T-helper 2 cell treated with Interferon-gamma antibody and Interleukin-4, amounts not matched to agents 5 μg/mL and 100 μg/mL, for 36 hours (primary cell): ENCODE results near the gene ARSI.

Experiments
- DNase-seq: peaks from one replicate; pipeline ENCODE4 v3.0.0; 2021; ENCODE audit warnings: low spot score
- H3K27ac Mint-ChIP-seq: one replicate; pipeline ENCODE4 v1.8.0; 2021; ENCODE audit warnings: mild to moderate bottlenecking, mixed read lengths
- H3K27me3 Mint-ChIP-seq: one replicate; pipeline ENCODE4 v1.8.0; 2021; ENCODE audit warnings: low read depth, mixed read lengths
- H3K36me3 Mint-ChIP-seq: one replicate; pipeline ENCODE4 v1.8.0; 2021; ENCODE audit warnings: low read depth, mixed read lengths
- H3K4me1 Mint-ChIP-seq: one replicate; pipeline ENCODE4 v1.8.0; 2021; ENCODE audit warnings: low read depth, mixed read lengths
- H3K4me3 Mint-ChIP-seq: one replicate; pipeline ENCODE4 v1.8.0; 2022; ENCODE audit warnings: mild to moderate bottlenecking, moderate library complexity, mixed read lengths
- H3K9me3 Mint-ChIP-seq: one replicate; pipeline ENCODE4 v1.8.0; 2021; ENCODE audit warnings: mixed read lengths

ARSI gene

DNA sequence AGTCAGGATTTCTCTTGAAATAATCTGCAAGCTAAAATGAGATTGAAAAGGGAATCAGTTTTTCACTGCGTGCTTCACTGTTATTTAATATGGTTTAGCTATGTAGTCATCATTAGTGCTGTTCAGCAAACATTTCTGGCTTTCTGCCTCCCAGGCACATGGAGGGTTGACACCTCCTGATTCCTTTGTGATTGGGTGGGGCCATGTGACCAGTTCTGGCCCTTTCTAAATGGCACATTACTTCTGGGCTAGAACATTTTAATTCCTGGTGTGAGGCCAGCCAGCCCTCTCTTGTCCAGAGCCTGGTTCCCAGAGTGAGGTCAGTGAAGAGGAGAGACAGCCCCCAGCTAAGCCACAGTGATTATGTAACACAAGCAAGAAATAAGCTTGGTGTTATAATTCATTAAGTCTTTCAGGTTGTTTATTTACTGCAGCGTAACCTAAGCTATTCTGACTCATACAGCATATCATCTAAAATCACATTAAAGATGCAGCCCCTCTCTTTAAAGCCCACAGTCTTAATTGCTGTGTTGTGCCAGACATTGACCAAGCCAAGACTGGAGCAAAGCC, 17.4 kb upstream of the ARSI start:
- peaks cover 3% of the 10 kb centered on the region for H3K4me1 Mint-ChIP-seq
- no peaks in the 10 kb centered on the region for H3K36me3 Mint-ChIP-seq
- no peak for DNase-seq
- H3K27me3 Mint-ChIP-seq = peaks cover 2% of the 10 kb centered on the region
- no peaks in the 10 kb centered on the region for H3K9me3 Mint-ChIP-seq
- no peak overlapping the region for H3K4me3 Mint-ChIP-seq
- H3K27ac Mint-ChIP-seq = no peak overlapping the region

DNA sequence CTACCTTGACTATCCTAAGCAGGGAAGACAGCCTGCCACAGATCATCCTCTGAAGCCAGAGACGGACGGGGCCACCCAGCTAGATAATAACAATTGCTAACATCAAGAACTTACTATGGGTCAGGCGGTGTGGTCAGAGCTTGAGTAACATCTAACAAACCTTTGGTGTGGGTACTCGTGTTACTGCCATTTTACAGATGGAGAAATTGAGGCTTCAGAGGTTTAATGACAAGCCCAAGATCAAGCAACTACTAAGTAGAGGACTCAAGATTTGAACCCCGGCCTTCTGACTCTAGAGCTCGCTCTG, 16.7 kb upstream of the ARSI start:
- peaks cover 3% of the 10 kb centered on the region for H3K4me1 Mint-ChIP-seq
- DNase-seq = no peak
- H3K36me3 Mint-ChIP-seq = no peaks in the 10 kb centered on the region
- H3K27me3 Mint-ChIP-seq = peaks cover 2% of the 10 kb centered on the region
- no peaks in the 10 kb centered on the region for H3K9me3 Mint-ChIP-seq
- no peak overlapping the region for H3K27ac Mint-ChIP-seq
- no peak overlapping the region for H3K4me3 Mint-ChIP-seq

DNA sequence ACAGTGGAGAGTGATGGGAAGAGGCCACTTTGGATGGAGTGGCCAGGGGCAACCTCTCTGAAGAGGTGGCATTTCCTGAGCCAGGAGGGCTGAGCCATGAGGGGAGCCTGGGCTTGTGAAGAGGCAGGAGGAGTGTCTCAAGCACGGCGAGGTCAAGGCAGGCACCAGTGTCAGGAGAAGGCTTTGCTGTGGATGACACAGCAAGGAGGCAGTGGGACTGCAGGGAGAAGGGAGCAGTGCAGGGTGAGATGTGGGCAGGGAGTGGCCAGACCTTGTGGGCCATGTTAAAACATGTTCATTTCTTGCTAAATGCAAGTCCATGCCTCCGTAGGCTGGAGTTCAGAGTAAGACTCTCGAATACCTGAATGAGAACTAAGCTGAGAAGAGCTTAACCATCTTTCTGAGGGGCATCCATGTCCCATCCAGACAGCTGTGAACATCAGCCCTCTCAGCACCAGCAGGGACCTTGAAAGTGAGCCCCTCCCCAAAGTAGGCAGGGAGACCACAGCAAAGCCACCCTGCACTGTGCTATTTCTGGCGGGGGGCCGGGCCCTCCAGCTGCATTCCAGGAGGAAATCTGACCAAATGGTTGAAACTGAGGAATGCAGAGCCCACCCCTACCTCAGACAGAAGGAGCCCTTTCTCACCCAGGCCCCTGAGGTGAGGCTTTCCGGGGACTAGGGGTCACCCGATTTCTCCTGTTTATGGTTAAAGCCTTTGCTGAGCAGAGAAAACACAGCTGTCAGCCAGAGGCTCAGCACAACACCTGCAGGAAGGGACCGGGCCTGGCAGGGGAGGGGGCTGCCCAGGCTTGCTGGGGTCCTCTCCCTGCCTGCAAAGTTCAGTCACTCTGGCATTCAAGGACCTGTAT, 16.1 kb upstream of the ARSI start:
- no peaks in the 10 kb centered on the region for H3K9me3 Mint-ChIP-seq
- H3K4me1 Mint-ChIP-seq = peaks cover 3% of the 10 kb centered on the region
- H3K4me3 Mint-ChIP-seq = no peak overlapping the region
- H3K27ac Mint-ChIP-seq = no peak overlapping the region
- H3K27me3 Mint-ChIP-seq = peaks cover 2% of the 10 kb centered on the region
- DNase-seq = no peak
- no peaks in the 10 kb centered on the region for H3K36me3 Mint-ChIP-seq

DNA sequence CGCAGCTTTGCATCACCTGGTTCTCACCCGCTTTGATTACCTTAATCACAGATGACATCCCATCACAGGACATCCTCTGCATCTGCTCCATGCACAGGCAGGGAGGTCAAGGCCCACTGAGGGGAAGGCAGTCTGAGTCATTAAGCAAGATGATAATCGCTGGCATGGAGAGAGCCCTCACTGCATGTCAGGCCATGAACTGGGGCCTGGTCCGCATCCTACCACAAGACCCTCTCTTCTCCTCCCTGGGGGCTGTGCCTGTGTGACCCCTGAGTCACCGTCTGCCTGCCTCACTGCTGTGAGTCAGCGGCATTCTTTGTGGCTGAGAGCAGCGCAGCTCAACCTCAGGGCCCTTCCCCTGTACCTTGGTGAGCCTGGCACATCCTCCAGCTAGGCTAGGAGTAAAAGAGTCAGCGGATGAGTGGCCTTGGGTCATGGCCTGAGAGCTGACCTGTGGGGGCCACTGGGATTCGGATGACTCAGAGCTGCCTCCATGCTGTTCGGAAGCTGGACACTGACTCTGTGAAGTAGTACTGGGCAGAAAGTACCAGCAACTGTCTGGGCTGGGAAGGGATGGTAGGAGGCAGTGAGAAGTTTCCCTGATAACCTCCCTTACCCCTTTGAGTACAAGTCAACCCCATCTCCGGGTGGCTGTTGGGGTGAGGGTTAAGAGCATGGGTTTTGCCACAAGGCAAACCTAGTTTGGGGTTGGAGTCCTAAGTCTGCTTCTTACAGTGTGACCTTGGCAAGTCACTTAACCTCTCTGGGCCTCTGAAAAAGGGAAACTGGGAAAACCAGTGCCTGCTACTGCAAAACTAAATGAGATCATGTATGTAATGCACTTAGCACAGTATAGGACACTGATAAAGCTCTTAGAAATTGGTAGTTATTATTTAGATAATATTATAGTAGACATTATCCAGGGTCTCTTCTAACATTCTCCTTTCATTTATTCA, 14.6 kb upstream of the ARSI start:
- H3K9me3 Mint-ChIP-seq = no peaks in the 10 kb centered on the region
- H3K4me1 Mint-ChIP-seq = peaks cover 3% of the 10 kb centered on the region
- no peak overlapping the region for H3K4me3 Mint-ChIP-seq
- no peak overlapping the region for H3K27ac Mint-ChIP-seq
- no peaks in the 10 kb centered on the region for H3K36me3 Mint-ChIP-seq
- peaks cover 2% of the 10 kb centered on the region for H3K27me3 Mint-ChIP-seq
- no peak for DNase-seq

DNA sequence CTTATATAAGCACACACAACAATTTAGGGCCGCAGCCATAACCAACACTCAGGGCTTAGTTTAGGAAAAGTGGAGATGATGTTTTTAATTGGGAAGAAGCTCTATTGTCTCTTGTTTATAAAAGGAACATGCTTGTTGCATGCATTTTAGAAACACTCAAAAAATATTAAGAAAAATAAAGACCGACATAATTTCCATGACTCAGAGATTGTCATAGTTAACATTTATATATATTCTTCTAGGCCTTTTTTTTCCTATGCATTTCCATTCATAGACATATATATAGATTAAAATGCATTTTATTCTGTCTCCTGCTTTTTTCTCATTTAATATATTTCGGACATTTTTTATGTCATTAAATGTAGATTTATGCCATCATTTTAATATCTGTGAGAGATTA, 13.6 kb upstream of the ARSI start:
- Mint-ChIP-seq H3K27me3 (peaks cover 4% of the 10 kb centered on the region), H3K9me3 (no peaks in the 10 kb centered on the region), H3K4me1 (no peaks in the 10 kb centered on the region), H3K36me3 (no peaks in the 10 kb centered on the region), H3K4me3 (no peak overlapping the region), H3K27ac (no peak overlapping the region)
- DNase-seq = no peak

DNA sequence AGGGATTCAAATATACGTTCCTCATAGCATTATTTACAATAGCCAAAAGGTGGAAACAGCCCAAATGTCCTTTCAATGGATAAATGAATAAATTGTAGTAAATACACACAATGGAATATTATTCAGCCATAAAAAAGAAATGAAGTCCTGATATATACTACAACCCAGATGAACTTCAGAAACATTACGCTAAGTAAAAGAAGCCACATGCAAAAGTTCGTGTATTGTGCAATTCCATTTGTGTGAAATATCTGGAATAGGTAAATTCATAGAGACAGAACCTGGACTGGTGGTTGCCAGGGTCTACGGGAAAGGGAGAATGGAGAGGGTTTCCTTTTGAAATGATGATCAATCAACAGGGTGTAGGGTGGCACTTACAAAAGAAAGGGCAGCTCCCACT, 12.5 kb upstream of the ARSI start:
- Mint-ChIP-seq H3K9me3 (no peaks in the 10 kb centered on the region), H3K4me3 (no peak overlapping the region), H3K36me3 (no peaks in the 10 kb centered on the region), H3K4me1 (no peaks in the 10 kb centered on the region), H3K27me3 (peaks cover 6% of the 10 kb centered on the region), H3K27ac (no peak overlapping the region)
- DNase-seq = no peak

DNA sequence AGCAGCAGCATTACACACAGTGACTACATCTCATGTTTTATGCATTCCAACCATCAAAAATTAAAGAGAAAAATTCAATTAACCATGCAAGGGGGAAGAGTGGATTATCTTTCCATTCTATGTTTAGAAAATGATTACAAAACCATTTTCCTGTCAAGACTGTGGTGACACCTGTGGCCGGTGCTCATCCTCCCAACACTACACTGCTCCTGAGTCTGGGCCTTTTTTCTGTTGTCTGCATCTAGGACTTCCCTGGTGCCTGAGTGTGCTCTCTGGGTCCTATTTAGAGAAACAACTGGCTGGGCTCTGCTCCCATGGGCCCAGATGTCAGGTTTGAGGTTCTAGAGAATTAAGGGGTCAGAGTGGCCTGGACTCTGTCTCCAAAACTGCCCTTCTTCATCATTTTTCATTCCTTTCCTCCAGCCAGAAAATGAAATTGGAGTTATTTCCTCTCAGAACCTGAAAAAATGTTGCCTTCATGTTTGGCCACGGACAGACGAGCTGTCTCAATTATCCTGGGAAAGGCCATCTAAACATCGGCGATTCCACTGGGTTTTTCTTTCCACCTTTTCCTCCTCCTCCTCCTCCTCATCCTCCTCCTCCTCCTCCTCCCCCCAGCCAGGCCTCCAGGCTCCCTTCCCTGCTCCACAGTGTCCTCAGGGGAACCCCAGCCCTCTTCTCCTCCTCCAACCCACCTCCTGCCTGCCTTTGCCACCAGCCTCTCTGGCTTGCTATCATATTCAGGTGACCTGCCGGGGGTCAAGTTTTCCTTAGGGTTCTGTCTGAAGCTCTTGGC, 11.4 kb upstream of the ARSI start:
- no peaks in the 10 kb centered on the region for H3K9me3 Mint-ChIP-seq
- H3K27me3 Mint-ChIP-seq = peaks cover 6% of the 10 kb centered on the region
- DNase-seq = no peak
- no peaks in the 10 kb centered on the region for H3K36me3 Mint-ChIP-seq
- no peak overlapping the region for H3K27ac Mint-ChIP-seq
- H3K4me1 Mint-ChIP-seq = no peaks in the 10 kb centered on the region
- H3K4me3 Mint-ChIP-seq = no peak overlapping the region

DNA sequence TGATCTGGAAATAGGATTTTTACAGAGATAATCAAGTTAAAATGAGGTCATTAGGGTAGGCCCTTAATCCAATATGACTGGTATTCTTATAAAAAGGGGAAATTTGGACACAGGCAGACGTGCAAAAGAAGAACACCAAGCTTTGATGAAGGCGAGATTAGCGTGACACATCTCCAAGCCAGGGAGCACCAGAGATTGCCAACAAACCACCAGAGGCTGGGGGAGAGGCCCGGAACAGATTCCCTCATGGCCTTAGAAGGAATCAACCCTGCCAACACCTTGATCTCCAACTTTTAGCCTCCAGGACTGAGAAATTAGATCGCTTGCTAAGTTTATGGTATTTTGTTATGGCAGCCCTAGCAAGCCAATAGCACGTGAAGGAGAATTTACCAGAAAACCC, 10.8 kb upstream of the ARSI start:
- Mint-ChIP-seq H3K4me3 (no peak overlapping the region), H3K27ac (no peak overlapping the region), H3K4me1 (no peaks in the 10 kb centered on the region), H3K27me3 (peaks cover 5% of the 10 kb centered on the region), H3K9me3 (no peaks in the 10 kb centered on the region), H3K36me3 (no peaks in the 10 kb centered on the region)
- no peak for DNase-seq

DNA sequence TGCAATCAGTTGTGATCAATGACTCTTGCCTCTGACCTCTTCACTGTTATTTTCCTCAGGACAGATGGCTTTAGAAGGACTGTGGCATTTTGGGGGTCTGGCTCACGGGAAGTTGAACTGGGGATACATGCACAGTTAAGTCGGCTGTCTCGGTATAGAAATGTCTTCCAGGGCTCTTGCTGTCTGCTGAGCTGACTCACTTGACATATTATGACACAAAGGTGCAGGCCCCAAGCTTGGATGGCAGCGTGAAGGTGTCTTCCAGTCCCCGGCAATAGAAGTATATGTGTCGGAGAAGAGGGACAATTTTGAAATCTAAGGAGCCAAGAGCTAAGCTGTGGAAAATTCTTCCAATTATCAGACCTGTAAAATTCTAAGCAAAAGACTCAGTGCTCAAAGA, 9.8 kb upstream of the ARSI start:
- no peaks in the 10 kb centered on the region for H3K36me3 Mint-ChIP-seq
- no peaks in the 10 kb centered on the region for H3K9me3 Mint-ChIP-seq
- H3K4me3 Mint-ChIP-seq = no peak overlapping the region
- H3K27me3 Mint-ChIP-seq = peaks cover 4% of the 10 kb centered on the region
- no peaks in the 10 kb centered on the region for H3K4me1 Mint-ChIP-seq
- DNase-seq = no peak
- no peak overlapping the region for H3K27ac Mint-ChIP-seq

DNA sequence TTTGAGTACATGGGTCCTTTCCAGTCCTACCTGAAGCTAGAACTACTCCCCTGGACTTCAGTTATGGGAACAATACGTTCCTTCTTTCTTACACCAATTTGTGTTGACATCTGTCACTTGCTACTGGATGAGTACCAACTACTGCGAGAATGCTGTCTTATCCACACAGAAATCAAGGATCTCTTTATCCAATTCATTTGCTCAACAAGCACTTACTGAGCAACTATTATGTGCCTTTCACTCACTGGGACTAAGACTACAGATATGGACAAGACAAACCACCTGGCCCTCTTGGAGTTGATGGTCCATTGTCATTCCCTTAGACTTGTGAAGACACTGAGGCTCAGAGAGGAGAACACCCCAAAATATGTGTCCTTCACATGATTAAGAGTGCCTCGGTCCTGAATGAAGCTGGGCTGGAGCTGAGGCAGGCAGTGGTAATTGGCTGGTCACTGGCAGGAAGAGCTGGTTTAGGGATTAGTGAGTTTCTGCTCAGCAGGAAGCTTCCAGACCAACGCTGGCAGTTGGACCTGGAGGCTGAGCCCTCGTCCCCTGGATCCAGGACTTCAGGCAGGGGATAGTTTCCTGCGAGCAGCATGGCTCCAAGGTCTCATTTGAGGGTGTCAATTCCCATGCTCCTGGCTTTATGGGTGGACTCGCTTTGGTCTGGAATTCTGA, 8.4 kb upstream of the ARSI start:
- H3K36me3 Mint-ChIP-seq = no peaks in the 10 kb centered on the region
- H3K9me3 Mint-ChIP-seq = no peaks in the 10 kb centered on the region
- H3K4me1 Mint-ChIP-seq = no peaks in the 10 kb centered on the region
- DNase-seq = no peak
- no peak overlapping the region for H3K27ac Mint-ChIP-seq
- peaks cover 4% of the 10 kb centered on the region for H3K27me3 Mint-ChIP-seq
- H3K4me3 Mint-ChIP-seq = no peak overlapping the region

DNA sequence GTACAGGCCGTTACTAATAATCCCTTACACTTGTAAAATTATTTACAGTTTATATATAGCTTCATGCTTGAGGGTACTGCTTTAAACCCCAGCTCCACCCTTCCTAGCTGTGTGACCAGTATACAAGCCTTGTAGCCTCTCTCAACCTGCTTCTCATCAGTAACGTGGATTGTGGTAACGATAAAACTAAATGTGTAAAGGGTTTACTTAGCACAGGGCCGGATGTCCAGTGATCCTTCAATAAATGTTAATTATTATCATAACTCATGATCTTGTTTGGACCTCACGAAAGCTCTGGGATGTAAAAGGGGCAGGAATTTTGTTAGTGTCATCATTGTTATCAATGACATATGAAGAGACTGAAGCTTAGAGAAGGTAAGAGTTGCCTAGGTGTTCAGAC, 7.5 kb upstream of the ARSI start:
- Mint-ChIP-seq H3K4me3 (no peak overlapping the region), H3K27me3 (peaks cover 8% of the 10 kb centered on the region), H3K27ac (no peak overlapping the region), H3K36me3 (no peaks in the 10 kb centered on the region), H3K4me1 (no peaks in the 10 kb centered on the region), H3K9me3 (no peaks in the 10 kb centered on the region)
- DNase-seq = no peak

DNA sequence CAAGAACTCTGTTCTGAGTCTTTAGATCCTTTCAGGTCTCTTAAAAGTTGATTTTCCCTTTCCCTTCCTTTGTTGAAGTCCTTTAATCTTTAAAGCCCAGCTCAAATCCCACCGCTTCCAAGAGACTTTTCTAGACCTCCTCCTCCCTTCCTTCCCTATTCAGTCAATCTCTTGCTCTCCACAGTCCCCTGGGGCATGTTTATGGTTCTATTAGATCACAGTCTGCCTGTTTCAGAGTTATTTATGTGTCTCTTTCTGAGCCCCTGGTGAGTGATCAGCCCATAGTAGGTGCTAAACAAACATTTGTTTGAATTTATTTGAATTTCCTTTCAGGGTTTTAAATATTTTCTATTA, 7.2 kb upstream of the ARSI start:
- no peak overlapping the region for H3K4me3 Mint-ChIP-seq
- H3K27me3 Mint-ChIP-seq = peaks cover 9% of the 10 kb centered on the region
- no peaks in the 10 kb centered on the region for H3K4me1 Mint-ChIP-seq
- no peaks in the 10 kb centered on the region for H3K9me3 Mint-ChIP-seq
- DNase-seq = no peak
- H3K36me3 Mint-ChIP-seq = no peaks in the 10 kb centered on the region
- H3K27ac Mint-ChIP-seq = no peak overlapping the region

DNA sequence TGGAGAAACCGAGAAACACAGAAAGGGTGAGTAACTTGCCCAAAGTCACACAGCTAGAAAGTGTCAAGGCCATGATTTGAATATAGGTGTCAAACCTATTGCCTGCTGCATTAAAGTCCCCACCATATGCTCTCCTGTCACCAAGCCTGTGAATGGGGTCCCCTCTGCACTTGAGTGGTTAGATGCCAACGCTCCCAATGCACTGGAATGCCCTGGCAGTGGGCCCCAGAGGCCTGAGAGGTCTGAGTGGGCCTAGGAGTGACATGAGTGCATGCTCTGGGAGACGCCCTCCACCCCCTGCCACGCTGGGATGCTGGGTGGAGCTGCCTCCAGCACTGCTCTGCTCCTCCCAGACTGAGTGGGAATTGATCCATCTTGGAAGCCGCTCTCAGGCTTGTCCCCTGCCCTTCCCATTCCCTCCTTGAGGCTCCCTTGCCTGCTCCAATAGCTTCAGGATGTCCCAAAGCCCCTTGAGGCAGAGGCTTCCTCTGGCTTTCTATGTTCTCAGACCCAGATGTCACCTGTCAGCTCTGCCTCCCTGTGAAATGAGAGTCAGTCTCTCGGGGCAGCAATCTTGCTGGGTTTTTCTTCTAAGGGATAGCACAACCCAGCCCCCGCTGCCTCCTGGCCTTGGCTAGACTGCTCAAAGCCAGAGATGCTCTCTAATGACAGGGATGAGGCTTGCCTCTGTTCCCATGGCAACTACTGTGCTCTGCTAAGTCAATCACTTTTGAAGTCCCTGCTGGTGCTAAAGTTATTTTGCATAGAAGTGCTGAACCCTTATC, 6.6 kb upstream of the ARSI start:
- H3K27ac Mint-ChIP-seq = no peak overlapping the region
- H3K4me1 Mint-ChIP-seq = no peaks in the 10 kb centered on the region
- no peak overlapping the region for H3K4me3 Mint-ChIP-seq
- H3K36me3 Mint-ChIP-seq = no peaks in the 10 kb centered on the region
- DNase-seq = no peak
- H3K9me3 Mint-ChIP-seq = no peaks in the 10 kb centered on the region
- peaks cover 9% of the 10 kb centered on the region for H3K27me3 Mint-ChIP-seq
